A673 (cell line): ENCODE results near the gene HK1.

ENCODE experiments used
- CTCF ChIP-seq: fragments of 300-800, 200-600 bp; sonication (generic); conservative IDR thresholded peaks from 2 replicates; pipeline ENCODE4 v1.5.1; 2017; ENCODE audit warnings: low read depth, mild to moderate bottlenecking, antibody characterized with exemption, low read length, moderate library complexity, mixed read lengths
- EZH2 ChIP-seq: fragments of 200-600 bp; sonication (generic); IDR thresholded peaks from 2 replicates; pipeline ENCODE4 v1.6.1; 2017; ENCODE audit warnings: borderline replicate concordance, low read depth, mild to moderate bottlenecking, mixed read lengths, antibody characterized with exemption, low read length; ENCODE audit not compliant: poor library complexity, severe bottlenecking

- TF ChIP-seq CTCF (no peak), EZH2 (no peak)
These were observed 144.4 kb downstream of the HK1 start for GRCh38 chr10:69422676-69423075.
